ENCODE data around the gene YPEL2. TPM values are rescaled to one million over a fixed set of nuclear protein-coding genes. Genes with fewer than 3 reads are reported as not detected.

Gene YPEL2
- total and polyA plus RNA-seq, 2 donors (not counting 1 experiment from before 2014, with no cell fraction given), result 20.7 to 51.8 TPM

- Histone ChIP-seq H3K79me2 (ENCODE audit: control insufficient read depth, insufficient read depth, low read length) (peaks cover 93% of the 10 kb centered on the region), H3K36me3 (replicated peaks in 1 of 2; ENCODE audit: control extremely low read depth in 1 of 2, control insufficient read depth in 1 of 2, extremely low read depth in 1 of 2, insufficient read depth in 2 of 2, low read length in 1 of 2) (peaks cover 0 to 34% of the 10 kb centered on the region in 2 experiments), H3K9ac (ENCODE audit: low read length) (no peak overlapping the region), H3K4me1 (ENCODE audit: control insufficient read depth in 2 of 2, insufficient read depth in 2 of 2, low read length in 2 of 2) (peaks cover 52 to 59% of the 10 kb centered on the region in 2 donors), H3K4me3 (ENCODE audit: control extremely low read depth in 1 of 5, extremely low read depth in 1 of 5, insufficient read depth in 1 of 5, low read depth in 2 of 5, low read length in 4 of 5) (no peak overlapping the region), H3K4me2 (replicated peaks; ENCODE audit: low read depth, low read length, poor library complexity, severe bottlenecking) (no peak overlapping the region), H3K27ac (ENCODE audit: low read length in 2 of 2) (no peak overlapping the region), H3K27me3 (replicated peaks in 1 of 4; ENCODE audit: control extremely low read depth in 1 of 4, control insufficient read depth in 3 of 4, insufficient read depth in 4 of 4, low read length in 3 of 4) (no peaks in the 10 kb centered on the region), H2AFZ (ENCODE audit: insufficient read depth, low read depth, low read length, poor library complexity, severe bottlenecking) (no peak overlapping the region), H4K20me1 (ENCODE audit: control insufficient read depth, insufficient read depth, low read length, poor library complexity, severe bottlenecking) (peaks cover 21% of the 10 kb centered on the region), H3K9me3 (ENCODE audit: control extremely low read depth in 1 of 3, control insufficient read depth in 2 of 3, insufficient read depth in 1 of 3, low read length in 2 of 3) (peaks cover 0 to 6% (median 5%) of the 10 kb centered on the region in 3 donors)
- Mint-ChIP-seq H3K4me3 (no peak overlapping the region), H3K4me1 (peaks cover 81% of the 10 kb centered on the region), H3K27me3 (no peaks in the 10 kb centered on the region), H3K9me3 (ENCODE audit: insufficient read depth) (no peaks in the 10 kb centered on the region), H3K27ac (peak overlapping the region; percentile 63)
- intact Hi-C loops (cut with micrococcal nuclease), result no loop called here
- CTCF ChIA-PET, result interaction anchor here (1.1 to 3.9 kb wide), 4 partner anchors 15 to 88 kb away, joined by 3 to 14 read pairs (median 8); no protein-coding TSS in a partner anchor
- POLR2A ChIA-PET, result interaction anchor here (0.5 kb wide), 1 partner anchor 9 kb away, joined by 7 read pairs; no protein-coding TSS in a partner anchor
- 93% methylated on average over 14 of the region's 16 CpGs for WGBS (ENCODE audit: insufficient coverage)
- DNase-seq, result no peak
- ATAC-seq (ENCODE audit: low read depth), result no peak
- TF ChIP-seq CTCF (IDR thresholded peaks at IDR 0.05), result no peak
- no peak for TF ChIP-seq EZH2 (IDR thresholded peaks at IDR 0.05; ENCODE audit: borderline replicate concordance, insufficient read depth, low read depth, low read length, poor library complexity, severe bottlenecking)
These were observed 21.8 kb downstream of the YPEL2 start for GRCh38 chr17:59353106-59353854.

Data from B cell (primary cell).